Transverse colon (tissue), 4 donors: ENCODE results near the gene CALHM6. TPM values are rescaled to one million over a fixed set of nuclear protein-coding genes. Genes with fewer than 3 reads are reported as not detected.

ENCODE experiments used
- DNase-seq: peaks from one replicate; pipeline ENCODE4 v3.0.0-alpha.2; 2019
- H3K27ac ChIP-seq, 4 donors: fragments of 200-600 bp; sonication (generic); 2 replicates each; pipeline ENCODE4 v1.5.1; 2016 to 2018; ENCODE audit warnings: inconsistent platforms in 4 of 4
- H3K27me3 ChIP-seq: fragments of 200-600 bp; sonication (generic); 2 replicates; pipeline ENCODE4 v1.5.1; 2017; ENCODE audit warnings: inconsistent platforms
- H3K36me3 ChIP-seq, 4 donors: fragments of 200-600 bp; sonication (generic); 2 replicates each; pipeline ENCODE4 v1.5.1; 2017 to 2019; ENCODE audit warnings: inconsistent platforms in 4 of 4
- H3K4me1 ChIP-seq, 4 donors: fragments of 200-600 bp; sonication (generic); 2 replicates each; pipeline ENCODE4 v1.5.1; 2017 to 2020; ENCODE audit warnings: inconsistent platforms in 4 of 4
- H3K4me3 ChIP-seq, 4 donors: fragments of 200-600 bp; sonication (generic); 1 replicate in 1 of 4; 2 replicates in 3 of 4; pipeline versions ENCODE4 v1.5.1 to v1.6.1; 2017 to 2019; ENCODE audit warnings: inconsistent platforms in 4 of 4
- H3K9me3 ChIP-seq, 2 donors: fragments of 200-600 bp; sonication (generic); 2 replicates each; pipeline ENCODE4 v1.5.1; 2017 to 2019; ENCODE audit warnings: inconsistent platforms in 2 of 2
- EP300 ChIP-seq: sonication (generic); formaldehyde crosslinking; IDR thresholded peaks from one replicate; pipeline ENCODE4 v1.6.1; 2017; ENCODE audit warnings: antibody characterized with exemption, low read depth
- POLR2A ChIP-seq: fragments of 450-650 bp; IDR thresholded peaks from one replicate; pipeline ENCODE4 v1.6.1; 2016; ENCODE audit warnings: antibody characterized with exemption, mild to moderate bottlenecking, moderate library complexity
- POLR2AphosphoS5 ChIP-seq, 3 donors: sonication (generic); formaldehyde crosslinking; IDR thresholded peaks; one replicate each; pipeline ENCODE4 v1.6.1; 2016; ENCODE audit warnings: antibody characterized with exemption in 3 of 3
- WGBS, 2 donors: methylation state at CpG; one replicate each; pipeline ENCODE4 v1.1.5; 2018; ENCODE audit warnings: low coverage in 1 of 2; 5-methylcytosine and 5-hydroxymethylcytosine counted together
- in situ Hi-C, 4 donors: fragments of 200-750 bp; cut with MboI; loops; one replicate each; pipeline versions ENCODE4 v1.15.0 to v1.15.1; 2017; ENCODE audit warnings: low sequenced_read_pairs in 3 of 4, low pct_ligation_motif_present in 1 of 4, low pct_unique_long_range_greater_than_20kb in 1 of 4
- intact Hi-C: fragments of 100-400 bp; cut with DNase I; formaldehyde crosslinking; loops from one replicate; pipeline ENCODE4 v1.15.1; 2023; ENCODE audit warnings: low total_unique reads
- total RNA-seq, 4 donors: library from RNA; depleted of rRNA; stranded (reverse); fragments of >200 nt; gene quantifications; one replicate each; pipeline ENCODE4 v1.1.0, GENCODE V29; 2016
- TF ChIP-seq, protein P1 (sequence below), 5 experiments: fragments of 200-600 bp in 3 of 5; fragments of 450-650 bp in 2 of 5; sonication (generic) in 3 of 5; IDR thresholded peaks; 1 replicate in 2 of 5; 2 replicates in 3 of 5; pipeline ENCODE4 v1.5.1; 2016 to 2017; ENCODE audit warnings: antibody characterized with exemption in 5 of 5, inconsistent platforms in 3 of 5, mild to moderate bottlenecking in 2 of 5, moderate library complexity in 1 of 5

The CALHM6 gene
- total RNA-seq, 4 donors from 2014 or later = 3.3 to 21.7 (median 3.3) TPM; not detected in 1

DNA sequence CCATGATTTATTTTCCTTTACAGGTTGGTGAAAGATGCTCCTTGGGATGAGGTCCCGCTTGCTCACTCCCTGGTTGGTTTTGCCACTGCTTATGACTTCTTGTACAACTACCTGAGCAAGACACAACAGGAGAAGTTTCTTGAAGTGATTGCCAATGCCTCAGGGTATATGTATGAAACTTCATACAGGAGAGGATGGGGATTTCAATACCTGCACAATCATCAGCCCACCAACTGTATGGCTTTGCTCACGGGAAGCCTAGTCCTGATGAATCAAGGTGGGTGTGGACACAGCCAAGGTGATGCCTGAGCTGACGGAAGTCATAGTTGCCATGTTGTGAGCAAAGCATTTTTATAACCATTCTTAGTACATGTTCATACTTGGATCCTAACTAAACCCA lies 34.6 kb upstream of the CALHM6 start:
- Histone ChIP-seq H3K27ac (no peak overlapping the region), H3K4me1 (peaks cover 0 to 15% (median 8%) of the 10 kb centered on the region in 4 donors), H3K27me3 (no peaks in the 10 kb centered on the region), H3K36me3 (no peaks in the 10 kb centered on the region), H3K4me3 (no peak overlapping the region), H3K9me3 (no peaks in the 10 kb centered on the region)
- TF ChIP-seq POLR2AphosphoS5 (IDR thresholded peaks at IDR 0.05) (no peak), EP300 (no peak), POLR2A (no peak)
- TF ChIP-seq, protein P1, sequence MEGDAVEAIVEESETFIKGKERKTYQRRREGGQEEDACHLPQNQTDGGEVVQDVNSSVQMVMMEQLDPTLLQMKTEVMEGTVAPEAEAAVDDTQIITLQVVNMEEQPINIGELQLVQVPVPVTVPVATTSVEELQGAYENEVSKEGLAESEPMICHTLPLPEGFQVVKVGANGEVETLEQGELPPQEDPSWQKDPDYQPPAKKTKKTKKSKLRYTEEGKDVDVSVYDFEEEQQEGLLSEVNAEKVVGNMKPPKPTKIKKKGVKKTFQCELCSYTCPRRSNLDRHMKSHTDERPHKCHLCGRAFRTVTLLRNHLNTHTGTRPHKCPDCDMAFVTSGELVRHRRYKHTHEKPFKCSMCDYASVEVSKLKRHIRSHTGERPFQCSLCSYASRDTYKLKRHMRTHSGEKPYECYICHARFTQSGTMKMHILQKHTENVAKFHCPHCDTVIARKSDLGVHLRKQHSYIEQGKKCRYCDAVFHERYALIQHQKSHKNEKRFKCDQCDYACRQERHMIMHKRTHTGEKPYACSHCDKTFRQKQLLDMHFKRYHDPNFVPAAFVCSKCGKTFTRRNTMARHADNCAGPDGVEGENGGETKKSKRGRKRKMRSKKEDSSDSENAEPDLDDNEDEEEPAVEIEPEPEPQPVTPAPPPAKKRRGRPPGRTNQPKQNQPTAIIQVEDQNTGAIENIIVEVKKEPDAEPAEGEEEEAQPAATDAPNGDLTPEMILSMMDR (IDR thresholded peaks at IDR 0.05) = no peak
- in situ Hi-C loops (no loop called here), intact Hi-C loops (no loop called here)
- no peak for DNase-seq
- WGBS, 2 donors = 97% methylated on average over 3 of the region's 3 CpGs; no CpG with 5 or more reads in 1 of the 2 donors

- no peak overlapping the region for H3K27ac ChIP-seq
- no peaks in the 10 kb centered on the region for H3K27me3 ChIP-seq
- DNase-seq = no peak
- H3K4me1 ChIP-seq = no peaks in the 10 kb centered on the region
- H3K36me3 ChIP-seq = no peaks in the 10 kb centered on the region
- TF ChIP-seq POLR2A (no peak), POLR2AphosphoS5 (IDR thresholded peaks at IDR 0.05) (no peak), EP300 (no peak)
- TF ChIP-seq, protein P1 (IDR thresholded peaks at IDR 0.05) = no peak
- H3K4me3 ChIP-seq = no peak overlapping the region
- WGBS, 2 donors = 92% methylated on average over 2 of the region's 2 CpGs; no CpG with 5 or more reads in 1 of the 2 donors
- no peaks in the 10 kb centered on the region for H3K9me3 ChIP-seq
- intact Hi-C loops (no loop called here), in situ Hi-C loops (no loop called here)
These were observed 32.1 kb upstream of the CALHM6 start for GRCh38 chr6:116429111-116429510.

- Histone ChIP-seq H3K4me1 (no peaks in the 10 kb centered on the region), H3K36me3 (no peaks in the 10 kb centered on the region), H3K9me3 (no peaks in the 10 kb centered on the region), H3K4me3 (no peak overlapping the region), H3K27me3 (no peaks in the 10 kb centered on the region), H3K27ac (no peak overlapping the region)
- intact Hi-C loops (no loop called here), in situ Hi-C loops (no loop called here)
- no peak for DNase-seq
- WGBS, 2 donors = 91 to 92% methylated on average over 4 of the region's 4 CpGs
- TF ChIP-seq EP300 = no peak
- TF ChIP-seq, protein P1 (IDR thresholded peaks at IDR 0.05) = no peak
- TF ChIP-seq POLR2AphosphoS5 (IDR thresholded peaks at IDR 0.05) = no peak
- no peak for TF ChIP-seq POLR2A
These were observed 30.3 kb upstream of the CALHM6 start for GRCh38 chr6:116430860-116431259.

DNA sequence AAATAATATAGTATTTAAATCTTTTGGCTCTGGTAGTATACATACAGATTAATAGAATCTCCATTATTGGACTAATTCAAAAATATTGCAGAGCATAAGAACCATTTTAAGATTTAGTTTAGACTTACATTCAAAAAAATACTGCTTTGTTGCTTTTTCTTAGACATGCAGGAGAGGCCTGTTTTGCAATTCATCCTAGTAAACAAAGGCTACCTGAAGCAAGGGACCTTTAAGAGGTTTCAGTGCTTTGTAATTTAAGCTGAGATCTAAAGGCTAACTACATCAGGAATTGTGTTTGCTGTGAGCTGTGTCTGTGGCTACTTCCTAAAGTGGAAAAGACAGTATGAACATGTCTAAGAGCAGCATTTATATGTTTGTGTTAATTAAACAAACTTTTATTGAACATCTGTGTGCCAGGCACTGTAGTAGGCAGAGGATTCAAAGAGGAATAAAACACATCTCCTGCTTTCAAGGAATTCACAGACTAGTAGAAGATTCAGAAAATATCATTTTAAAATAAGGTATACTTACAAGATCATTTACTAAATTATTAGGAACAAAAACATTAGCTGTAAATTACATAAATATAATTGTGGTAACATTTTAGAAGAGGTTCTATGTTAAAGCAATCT lies 29.1 kb upstream of the CALHM6 start:
- no peaks in the 10 kb centered on the region for H3K27me3 ChIP-seq
- intact Hi-C loops = no loop called here
- in situ Hi-C loops = no loop called here
- H3K36me3 ChIP-seq = no peaks in the 10 kb centered on the region
- no peak overlapping the region for H3K4me3 ChIP-seq
- DNase-seq = no peak
- no peaks in the 10 kb centered on the region for H3K4me1 ChIP-seq
- H3K9me3 ChIP-seq = no peaks in the 10 kb centered on the region
- H3K27ac ChIP-seq = no peak overlapping the region
- TF ChIP-seq, protein P1 (IDR thresholded peaks at IDR 0.05) = no peak
- TF ChIP-seq POLR2A (no peak), POLR2AphosphoS5 (IDR thresholded peaks at IDR 0.05) (no peak), EP300 (no peak)
